Measurements from ENCODE around the gene FPGS.

- TF ChIP-seq CTCF (IDR thresholded peaks at IDR 0.05 in 2 of 3, conservative IDR thresholded peaks at IDR 0.05 in 1 of 3; ENCODE audit: borderline replicate concordance in 1 of 3, insufficient read depth in 1 of 3, low read depth in 2 of 3, low read length in 2 of 3) (no peak), POLR2A (IDR thresholded peaks at IDR 0.05; ENCODE audit: borderline replicate concordance, extremely low read depth, insufficient read depth, insufficient read length) (no peak), EZH2phosphoT487 (IDR thresholded peaks at IDR 0.05; ENCODE audit: borderline replicate concordance) (no peak), RAD21 (IDR thresholded peaks at IDR 0.05; ENCODE audit: low read depth) (no peak), ATF3 (IDR thresholded peaks at IDR 0.05) (no peak), SRF (IDR thresholded peaks at IDR 0.05; ENCODE audit: low read depth) (no peak), ELF1 (IDR thresholded peaks at IDR 0.05; ENCODE audit: borderline replicate concordance, low read depth) (no peak), MAX (IDR thresholded peaks at IDR 0.05) (no peak), POLR2AphosphoS5 (IDR thresholded peaks at IDR 0.05; ENCODE audit: low read depth, low read length) (no peak), FOSL1 (IDR thresholded peaks at IDR 0.05; ENCODE audit: low read depth) (no peak), SP1 (IDR thresholded peaks at IDR 0.05; ENCODE audit: low read depth) (no peak)
Measured at GRCh38 chr9:127789179-127789578, 13.5 kb upstream of the FPGS start.
